Panc1 (cell line): ENCODE results near the gene JPH2. TPM values are rescaled to one million over a fixed set of nuclear protein-coding genes. Genes with fewer than 3 reads are reported as not detected.
"Not testable (repeated sequence)": the region's sequence is repeated elsewhere in the genome, so short reads cannot be mapped to it uniquely, and the experiment has no call there.

ENCODE experiments used
- ATAC-seq: fragments of 200-7000 bp; cut with Tn5 transposase; 2 replicates; pipeline ENCODE4 v1.9.1; 2020; ENCODE audit warnings: mild to moderate bottlenecking, moderate library complexity
- BruUV-seq: library from RNA; stranded (reverse); fragments of 400-500 nt; replicated peaks from 2 replicates; lab custom pipeline; 2021; lab: Mats Ljungman, UMichigan
- CTCF ChIA-PET: fragments of 300-600 bp; sonication (Branson Sonifier 250); formaldehyde crosslinking; loops from one replicate; lab custom pipeline; 2022; ENCODE audit warnings: antibody characterized with exemption; lab: Charles Lee
- POLR2A ChIA-PET: fragments of 300-600 bp; sonication (Branson Sonifier 250); formaldehyde crosslinking; loops from one replicate; lab custom pipeline; 2022; ENCODE audit warnings: antibody characterized with exemption; lab: Charles Lee
- DNase-seq: peaks from one replicate; pipeline ENCODE4 v3.0.0-alpha.2; 2010; ENCODE audit warnings: low read depth, low spot score
- H3K27ac ChIP-seq: 2 replicates; pipeline ENCODE4 v1.5.1; 2011; ENCODE audit warnings: mild to moderate bottlenecking, low read length, inconsistent platforms
- H3K27me3 ChIP-seq: fragments of 200-500 bp; sonication (Bioruptor generic); 2 replicates; pipeline ENCODE4 v1.6.0; 2014; ENCODE audit warnings: low read length, inconsistent platforms; ENCODE audit not compliant: control insufficient read depth, insufficient read depth
- H3K36me3 ChIP-seq: fragments of 200-500 bp; sonication (Bioruptor generic); 2 replicates; pipeline ENCODE4 v1.5.1; 2014; ENCODE audit warnings: inconsistent platforms, mild to moderate bottlenecking, low read length, moderate library complexity; ENCODE audit not compliant: control insufficient read depth, insufficient read depth
- H3K4me1 ChIP-seq: 2 replicates; pipeline ENCODE4 v1.5.1; 2011; ENCODE audit warnings: inconsistent platforms, mild to moderate bottlenecking, low read length, moderate library complexity; ENCODE audit not compliant: control insufficient read depth, insufficient read depth
- H3K4me3 ChIP-seq, 2 experiments: 2 replicates each; pipeline ENCODE4 v1.5.1; 2011 to 2012; ENCODE audit warnings: low read depth in 2 of 2, low read length in 2 of 2, mild to moderate bottlenecking in 2 of 2, inconsistent platforms in 1 of 2, moderate library complexity in 1 of 2
- H3K9me3 ChIP-seq: fragments of 200-500 bp; sonication (Bioruptor generic); 2 replicates; pipeline ENCODE4 v1.5.1; 2014; ENCODE audit warnings: low read depth, mild to moderate bottlenecking, inconsistent platforms, low read length, moderate library complexity; ENCODE audit not compliant: control insufficient read depth, insufficient read depth
- POLR2AphosphoS5 ChIP-seq: IDR thresholded peaks from 2 replicates; pipeline ENCODE4 v1.6.1; 2012; ENCODE audit warnings: mild to moderate bottlenecking, low read depth, low read length, moderate library complexity
- REST ChIP-seq, 2 experiments: IDR thresholded peaks; 2 replicates each; pipeline ENCODE4 v1.6.1; 2011 to 2012; ENCODE audit warnings: low read depth in 2 of 2, control low read depth in 1 of 2, low read length in 1 of 2, mild to moderate bottlenecking in 1 of 2, moderate library complexity in 1 of 2; ENCODE audit not compliant: insufficient read depth in 1 of 2
- SIN3A ChIP-seq: IDR thresholded peaks from 2 replicates; pipeline ENCODE4 v1.6.1; 2012; ENCODE audit warnings: low read depth, mild to moderate bottlenecking, low read length, moderate library complexity, borderline replicate concordance; ENCODE audit not compliant: insufficient read depth
- TCF7L2 ChIP-seq: IDR thresholded peaks from 2 replicates; pipeline ENCODE4 v1.6.1; 2011; ENCODE audit warnings: mild to moderate bottlenecking, low read depth, low read length, inconsistent platforms
- in situ Hi-C: cut with HindIII; loops from 2 replicates; pipeline ENCODE4 v1.10.0; 2016; ENCODE audit warnings: low sequenced_read_pairs, low pct_unique_long_range_greater_than_20kb
- intact Hi-C: fragments of 100-400 bp; cut with micrococcal nuclease; formaldehyde crosslinking; loops from one replicate; pipeline ENCODE4 v1.10.0; 2022; ENCODE audit not compliant: unreplicated experiment
- total RNA-seq: library from RNA; stranded (reverse); gene quantifications from one replicate; pipeline ENCODE4 v1.2.1, GENCODE V29; 2021; ENCODE audit not compliant: unreplicated experiment
- TF ChIP-seq, protein P1 (sequence below): fragments of 450-650 bp; IDR thresholded peaks from 2 replicates; pipeline ENCODE4 v1.5.1; 2017; ENCODE audit warnings: mild to moderate bottlenecking

The JPH2 gene
- total RNA-seq, 1 experiment from 2014 or later: 0.49 TPM

GRCh38 chr20:44234566-44235317, 47.8 kb upstream of the JPH2 start:
- Histone ChIP-seq H3K9me3 (no peaks in the 10 kb centered on the region), H3K4me1 (no peaks in the 10 kb centered on the region), H3K36me3 (no peaks in the 10 kb centered on the region), H3K4me3 (no peak overlapping the region), H3K27ac (peak overlapping the region; percentile 21; the same call in 1 of the 2 replicates), H3K27me3 (no peaks in the 10 kb centered on the region)
- intact Hi-C loops: no loop called here
- no peak for DNase-seq
- in situ Hi-C loops: no loop called here
- BruUV-seq: no TSS peak
- TF ChIP-seq, protein P1, sequence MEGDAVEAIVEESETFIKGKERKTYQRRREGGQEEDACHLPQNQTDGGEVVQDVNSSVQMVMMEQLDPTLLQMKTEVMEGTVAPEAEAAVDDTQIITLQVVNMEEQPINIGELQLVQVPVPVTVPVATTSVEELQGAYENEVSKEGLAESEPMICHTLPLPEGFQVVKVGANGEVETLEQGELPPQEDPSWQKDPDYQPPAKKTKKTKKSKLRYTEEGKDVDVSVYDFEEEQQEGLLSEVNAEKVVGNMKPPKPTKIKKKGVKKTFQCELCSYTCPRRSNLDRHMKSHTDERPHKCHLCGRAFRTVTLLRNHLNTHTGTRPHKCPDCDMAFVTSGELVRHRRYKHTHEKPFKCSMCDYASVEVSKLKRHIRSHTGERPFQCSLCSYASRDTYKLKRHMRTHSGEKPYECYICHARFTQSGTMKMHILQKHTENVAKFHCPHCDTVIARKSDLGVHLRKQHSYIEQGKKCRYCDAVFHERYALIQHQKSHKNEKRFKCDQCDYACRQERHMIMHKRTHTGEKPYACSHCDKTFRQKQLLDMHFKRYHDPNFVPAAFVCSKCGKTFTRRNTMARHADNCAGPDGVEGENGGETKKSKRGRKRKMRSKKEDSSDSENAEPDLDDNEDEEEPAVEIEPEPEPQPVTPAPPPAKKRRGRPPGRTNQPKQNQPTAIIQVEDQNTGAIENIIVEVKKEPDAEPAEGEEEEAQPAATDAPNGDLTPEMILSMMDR: no peak
- no peak for TF ChIP-seq POLR2AphosphoS5
- TF ChIP-seq TCF7L2: no peak
- no peak for TF ChIP-seq SIN3A
- TF ChIP-seq REST (IDR thresholded peaks at IDR 0.05; ENCODE audit: insufficient read depth in 1 of 2, low read depth in 2 of 2, low read length in 1 of 2): no peak
- no peak for ATAC-seq
- POLR2A ChIA-PET: no interaction called here
- CTCF ChIA-PET: no interaction called here

DNA sequence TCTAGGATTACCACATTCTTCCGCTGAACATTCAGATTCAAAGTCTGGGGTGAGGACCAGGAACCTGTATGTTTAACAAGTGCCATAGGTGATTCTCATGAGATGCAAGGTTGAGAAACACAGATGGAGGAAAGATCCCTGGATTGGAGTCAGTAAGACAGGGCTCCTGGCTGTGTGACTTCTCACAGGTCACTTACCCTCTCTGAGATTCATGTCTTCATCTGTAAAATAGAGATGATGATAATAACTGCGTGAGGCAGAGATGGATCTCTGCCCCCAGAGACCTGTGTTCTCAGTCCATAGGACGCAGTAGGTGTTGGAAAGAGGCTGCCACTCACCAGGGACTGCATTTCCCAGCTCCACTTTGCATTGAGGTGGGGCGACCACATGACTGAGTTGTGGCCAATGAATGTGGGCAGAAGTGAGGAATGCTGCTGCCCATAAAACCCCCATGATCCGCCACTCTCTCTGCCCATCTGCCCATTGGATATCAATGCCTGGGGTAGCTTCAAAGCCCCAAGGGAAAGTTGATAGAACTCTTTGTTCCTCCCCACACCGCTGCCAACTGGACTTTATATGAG, 46.5 kb upstream of the JPH2 start:
- H3K36me3 ChIP-seq: no peaks in the 10 kb centered on the region
- no peaks in the 10 kb centered on the region for H3K9me3 ChIP-seq
- H3K27me3 ChIP-seq: no peaks in the 10 kb centered on the region
- no peak overlapping the region for H3K4me3 ChIP-seq
- no peaks in the 10 kb centered on the region for H3K4me1 ChIP-seq
- ChIA-PET CTCF (no interaction called here), POLR2A (no interaction called here)
- H3K27ac ChIP-seq: no peak overlapping the region; the same call in 1 of the 2 replicates
- no TSS peak for BruUV-seq
- in situ Hi-C loops (no loop called here), intact Hi-C loops (no loop called here)
- ATAC-seq: no peak
- TF ChIP-seq REST (IDR thresholded peaks at IDR 0.05; ENCODE audit: insufficient read depth in 1 of 2, low read depth in 2 of 2, low read length in 1 of 2) (no peak), POLR2AphosphoS5 (no peak), SIN3A (no peak), TCF7L2 (no peak)
- TF ChIP-seq, protein P1: no peak
- DNase-seq: no peak

GRCh38 chr20:44232469-44232856, 45.5 kb upstream of the JPH2 start:
- H3K36me3 ChIP-seq, ATAC-seq, H3K4me1 ChIP-seq, H3K27me3 ChIP-seq, H3K27ac ChIP-seq, intact Hi-C loops, H3K9me3 ChIP-seq, BruUV-seq, DNase-seq, in situ Hi-C loops, H3K4me3 ChIP-seq: not testable (repeated sequence)
- CTCF ChIA-PET: interaction anchor here (0.6 kb wide), 1 partner anchor 135 kb away, joined by 3 read pairs; no protein-coding TSS in a partner anchor
- POLR2A ChIA-PET: interaction anchor here (1.0 kb wide), 1 partner anchor 11 kb away, joined by 3 read pairs; no protein-coding TSS in a partner anchor
